HEK293T (cell line): Measurements from ENCODE around the gene CDT1.

Experiments used
- ELF4 ChIP-seq: fragments of 450-650 bp; IDR thresholded peaks from 2 replicates; pipeline ENCODE4 v1.6.1; 2017; ENCODE audit warnings: antibody characterized with exemption
- FOXA1 ChIP-seq: fragments of 450-650 bp; IDR thresholded peaks from 2 replicates; pipeline ENCODE4 v1.6.1; 2016; ENCODE audit warnings: mild to moderate bottlenecking
- FOXK2 ChIP-seq: fragments of 450-650 bp; IDR thresholded peaks from 2 replicates; pipeline ENCODE4 v1.6.1; 2016; ENCODE audit warnings: mild to moderate bottlenecking
- FOXM1 ChIP-seq: fragments of 450-650 bp; IDR thresholded peaks from 2 replicates; pipeline ENCODE4 v1.6.1; 2017; ENCODE audit warnings: mild to moderate bottlenecking, borderline replicate concordance
- HDGF ChIP-seq: fragments of 450-650 bp; IDR thresholded peaks from 2 replicates; pipeline ENCODE4 v1.6.1; 2017; ENCODE audit warnings: antibody characterized with exemption, borderline replicate concordance
- L3MBTL2 ChIP-seq: fragments of 450-650 bp; conservative IDR thresholded peaks from 2 replicates; pipeline ENCODE4 v1.6.1; 2016; ENCODE audit warnings: mild to moderate bottlenecking
- LEF1 ChIP-seq: fragments of 450-650 bp; IDR thresholded peaks from 2 replicates; pipeline ENCODE4 v1.6.1; 2017; ENCODE audit warnings: mild to moderate bottlenecking, borderline replicate concordance
- SP1 ChIP-seq: fragments of 450-650 bp; IDR thresholded peaks from 2 replicates; pipeline ENCODE4 v1.6.1; 2017
- TARDBP ChIP-seq: fragments of 450-650 bp; IDR thresholded peaks from 2 replicates; pipeline ENCODE4 v1.6.1; 2016

DNA sequence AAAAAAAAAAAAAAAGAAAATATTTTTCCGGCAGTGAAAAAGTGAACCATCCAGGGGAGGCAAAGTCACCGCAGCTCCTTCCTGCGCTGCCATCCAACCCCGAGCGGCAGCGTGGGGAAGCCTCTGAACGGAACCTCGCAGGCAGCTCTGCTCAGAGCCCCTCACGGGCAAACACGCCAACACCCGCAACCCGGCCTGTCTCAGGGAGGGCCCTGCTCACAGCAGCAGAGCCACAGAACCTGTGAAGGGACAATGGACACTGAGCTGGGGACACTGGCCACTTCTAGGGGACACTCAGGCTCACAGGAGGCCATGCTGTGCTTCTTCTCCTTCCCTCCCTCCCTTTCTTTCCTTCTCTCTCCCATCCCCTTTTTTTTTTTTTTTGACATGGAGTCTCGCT lies 29.5 kb downstream of the CDT1 start:
- TF ChIP-seq SP1 (no peak), ELF4 (no peak), LEF1 (no peak), HDGF (no peak), L3MBTL2 (no peak), TARDBP (no peak), FOXA1 (no peak), FOXM1 (no peak), FOXK2 (no peak)
